CD4-positive, alpha-beta T cell (primary cell): ENCODE results near the gene NRGN. TPM values are rescaled to one million over a fixed set of nuclear protein-coding genes. Genes with fewer than 3 reads are reported as not detected.

ENCODE experiments used
- ATAC-seq: fragments of 200-7000 bp; cut with Tn5 transposase; one replicate; pipeline ENCODE4 v1.10.0; 2022; ENCODE audit warnings: mild to moderate bottlenecking; ENCODE audit not compliant: poor library complexity
- CTCF ChIA-PET: fragments of 350-600 bp; sonication (Branson Sonifier 250); formaldehyde crosslinking; loops from one replicate; lab custom pipeline; 2021; ENCODE audit warnings: antibody characterized with exemption, inconsistent platforms; lab: Charles Lee
- POLR2A ChIA-PET: fragments of 350-600 bp; sonication (Branson Sonifier 250); formaldehyde crosslinking; loops from one replicate; lab custom pipeline; 2021; ENCODE audit warnings: antibody characterized with exemption, inconsistent platforms; lab: Charles Lee
- DNase-seq, 14 experiments: peaks; one replicate each; pipeline ENCODE4 v3.0.0-alpha.2; 2013 to 2020; ENCODE audit warnings: mixed read lengths in 2 of 14
- H3K27ac ChIP-seq, 2 donors: one replicate each; pipeline versions ENCODE4 v1.5.1 to v1.7.0; 2013; ENCODE audit warnings: low read length in 2 of 2, low read depth in 1 of 2, mild to moderate bottlenecking in 1 of 2
- H3K27me3 ChIP-seq, 2 experiments: 1 replicate in 1 of 2; 2 replicates in 1 of 2; pipeline versions ENCODE4 v1.6.1 to v1.7.0; 2013; ENCODE audit warnings: low read length in 2 of 2, control low read depth in 1 of 2, mild to moderate bottlenecking in 1 of 2, moderate library complexity in 1 of 2; ENCODE audit not compliant: insufficient read depth in 2 of 2, control insufficient read depth in 1 of 2
- H3K36me3 ChIP-seq: one replicate; pipeline ENCODE4 v1.6.1; 2013; ENCODE audit warnings: low read length, control low read depth; ENCODE audit not compliant: insufficient read depth
- H3K4me1 ChIP-seq: one replicate; pipeline ENCODE4 v1.6.1; 2013; ENCODE audit warnings: low read length, control low read depth; ENCODE audit not compliant: insufficient read depth
- H3K4me3 ChIP-seq: one replicate; pipeline ENCODE4 v1.5.1; 2013; ENCODE audit warnings: mild to moderate bottlenecking, low read length, moderate library complexity
- H3K9me3 ChIP-seq, 2 experiments: 1 replicate in 1 of 2; 2 replicates in 1 of 2; pipeline versions ENCODE4 v1.6.1 to v1.7.0; 2013; ENCODE audit warnings: low read length in 2 of 2, mild to moderate bottlenecking in 2 of 2, control low read depth in 1 of 2, moderate library complexity in 1 of 2; ENCODE audit not compliant: control insufficient read depth in 1 of 2, insufficient read depth in 1 of 2
- H3K27ac Mint-ChIP-seq: one replicate; pipeline ENCODE4 v1.8.0; 2020; ENCODE audit warnings: mixed read lengths
- H3K27me3 Mint-ChIP-seq: one replicate; pipeline ENCODE4 v1.8.0; 2021; ENCODE audit warnings: mixed read lengths
- H3K36me3 Mint-ChIP-seq: one replicate; pipeline ENCODE4 v1.8.0; 2021; ENCODE audit warnings: low read depth, mixed read lengths
- H3K4me1 Mint-ChIP-seq: one replicate; pipeline ENCODE4 v1.8.0; 2021; ENCODE audit warnings: low read depth, mixed read lengths
- H3K4me3 Mint-ChIP-seq: one replicate; pipeline ENCODE4 v1.8.0; 2020; ENCODE audit warnings: mild to moderate bottlenecking, mixed read lengths
- H3K9me3 Mint-ChIP-seq: one replicate; pipeline ENCODE4 v1.8.0; 2020; ENCODE audit warnings: mixed read lengths
- CTCF ChIP-seq: fragments of 200-600 bp; IDR thresholded peaks from one replicate; pipeline ENCODE4 v1.8.0; 2022; ENCODE audit warnings: antibody characterized with exemption, mild to moderate bottlenecking
- intact Hi-C, 2 experiments: fragments of 100-400 bp; cut with DNase I in 1 of 2; cut with micrococcal nuclease in 1 of 2; formaldehyde crosslinking; loops; one replicate each; pipeline versions ENCODE4 v1.15.1 to v1.9.0; 2023 to 2025; cut with DNase I, micrococcal nuclease
- total RNA-seq, 174 experiments: library from RNA in 2 of 174; stranded (reverse) in 2 of 174; gene quantifications; one replicate each; pipeline ENCODE4 v1.2.3 and lab custom pipeline; 2021 to 2026

The NRGN gene
- total RNA-seq, 2 experiments from 2014 or later = 0.84 to 1.4 TPM

DNA sequence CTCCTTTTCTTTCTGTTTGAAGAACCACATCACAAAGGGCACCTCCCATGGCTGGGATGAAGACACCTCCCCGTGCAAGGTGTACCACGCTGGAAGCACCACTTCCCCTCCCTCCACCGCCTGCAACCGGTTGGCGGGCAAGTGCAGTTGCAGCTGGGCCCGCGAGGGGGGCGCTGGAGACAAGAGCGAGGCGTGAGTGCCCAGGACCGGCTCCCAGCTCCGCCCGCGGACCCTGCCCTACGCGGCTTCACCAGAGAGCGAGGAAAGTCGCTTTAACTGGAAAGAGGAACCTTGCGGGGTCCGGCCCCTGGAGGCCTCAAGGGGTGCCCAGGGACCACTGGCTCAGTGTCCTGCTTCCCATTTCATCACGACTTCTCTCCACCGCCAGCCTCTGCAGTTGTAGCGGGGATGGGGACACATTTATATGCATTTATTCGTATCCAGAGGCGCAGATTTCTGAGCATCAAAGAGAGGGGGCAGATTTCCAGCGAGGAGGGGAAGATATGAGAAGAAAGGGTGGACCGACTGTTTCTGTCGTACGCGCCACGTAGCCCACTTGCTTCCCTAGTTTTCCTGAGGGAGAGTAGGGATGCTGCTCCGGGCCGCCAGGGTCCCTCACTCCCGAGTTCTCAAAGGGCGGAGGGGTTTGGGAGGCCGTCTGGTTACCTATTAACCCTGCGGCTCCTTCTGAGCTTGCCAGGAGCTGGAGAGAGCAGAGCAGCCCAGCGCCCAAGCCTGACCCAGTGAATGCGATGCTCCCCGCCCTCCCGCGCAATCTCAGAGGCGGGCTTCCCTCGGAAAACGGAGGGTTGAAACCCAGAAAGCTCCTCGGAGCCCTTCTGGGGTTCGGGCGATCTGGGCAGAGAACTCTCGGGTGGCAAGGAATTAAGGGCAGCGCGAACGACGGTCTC, 18.9 kb downstream of the NRGN start:
- peak; percentile 78 for TF ChIP-seq CTCF
- H3K9me3 ChIP-seq = peaks cover 0 to 15% of the 10 kb centered on the region in 2 experiments
- no peaks in the 10 kb centered on the region for H3K9me3 Mint-ChIP-seq
- intact Hi-C loops = no loop called here
- peaks cover 76% of the 10 kb centered on the region for H3K27me3 Mint-ChIP-seq
- peaks cover 53% of the 10 kb centered on the region for H3K4me1 ChIP-seq
- DNase-seq = peak; percentile 41 to 84 (median 62)
- peaks cover 55 to 60% of the 10 kb centered on the region in 2 experiments for H3K27me3 ChIP-seq
- ATAC-seq = peak; percentile 80
- ChIA-PET POLR2A (interaction anchor here (1.0 to 2.7 kb wide), 7 partner anchors 10 to 89 kb away, joined by 3 to 34 read pairs (median 4); partner anchors contain the start of genes MSANTD2, NRGN, SIAE and SPA17), CTCF (interaction anchor here (0.6 to 6.5 kb wide), 25 partner anchors 9 to 135 kb away, joined by 3 to 46 read pairs (median 4); partner anchors contain the start of genes NRGN, SIAE and SPA17)
- no peak overlapping the region for H3K27ac ChIP-seq
- peak overlapping the region; percentile 59 for H3K4me3 Mint-ChIP-seq
- H3K27ac Mint-ChIP-seq = no peak overlapping the region
- peaks cover 37% of the 10 kb centered on the region for H3K4me1 Mint-ChIP-seq
- H3K36me3 Mint-ChIP-seq = no peaks in the 10 kb centered on the region
- H3K36me3 ChIP-seq = no peaks in the 10 kb centered on the region
- H3K4me3 ChIP-seq = peak overlapping the region; percentile 13

- Histone ChIP-seq H3K27ac (no peak overlapping the region), H3K36me3 (no peaks in the 10 kb centered on the region), H3K4me3 (no peak overlapping the region), H3K9me3 (peaks cover 0 to 15% of the 10 kb centered on the region in 2 experiments), H3K4me1 (peaks cover 54% of the 10 kb centered on the region), H3K27me3 (peaks cover 55 to 60% of the 10 kb centered on the region in 2 experiments)
- TF ChIP-seq CTCF = no peak
- POLR2A ChIA-PET = interaction anchor here (1.5 kb wide), 1 partner anchor 90 kb away, joined by 5 read pairs; no protein-coding TSS in a partner anchor
- no peaks in the 10 kb centered on the region for H3K9me3 Mint-ChIP-seq
- intact Hi-C loops = loop anchor here (5.0 to 10.0 kb wide), 2 partner anchors 78 to 1015 kb away; partner anchors contain the start of gene ZNF202 (in 1 of the 2)
- DNase-seq (no peak), ATAC-seq (no peak)
- peak overlapping the region; percentile 54 for H3K4me3 Mint-ChIP-seq
- H3K36me3 Mint-ChIP-seq = no peaks in the 10 kb centered on the region
- peaks cover 69% of the 10 kb centered on the region for H3K27me3 Mint-ChIP-seq
- CTCF ChIA-PET = interaction anchor here (1.5 to 6.5 kb wide), 4 partner anchors 14 to 89 kb away, joined by 5 to 46 read pairs (median 9); partner anchors contain the start of gene NRGN
- H3K4me1 Mint-ChIP-seq = peaks cover 38% of the 10 kb centered on the region
- no peak overlapping the region for H3K27ac Mint-ChIP-seq
These were observed 19.8 kb downstream of the NRGN start for GRCh38 chr11:124759266-124760204.
